ENCODE results near the gene HDAC4.

DNA sequence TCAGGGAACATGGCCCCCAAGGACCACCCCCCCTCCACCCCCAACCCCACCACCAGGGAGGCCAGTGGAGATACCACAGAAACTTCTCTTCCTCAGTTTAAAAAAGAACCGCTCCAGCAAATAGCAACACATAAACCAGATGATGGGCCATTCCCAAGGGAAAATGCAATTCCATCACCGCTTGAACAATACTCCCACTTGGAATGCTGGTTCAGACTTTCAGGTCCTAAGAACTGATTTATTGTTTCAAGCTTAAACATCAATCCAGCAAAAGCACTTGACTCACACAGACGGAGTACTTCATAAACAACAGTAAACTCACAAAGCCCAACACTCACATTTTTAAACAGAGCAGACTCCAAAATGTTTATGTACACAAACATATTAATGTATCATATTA lies 6.9 kb downstream of the HDAC4 start:
- TF ChIP-seq SUZ12 (IDR thresholded peaks at IDR 0.05; ENCODE audit: extremely low read depth, insufficient read depth, insufficient read length) = no peak
- TF ChIP-seq ZNF274 (IDR thresholded peaks at IDR 0.05; ENCODE audit: low read depth, low read length) = no peak
- no peak for TF ChIP-seq YY1 (IDR thresholded peaks at IDR 0.05; ENCODE audit: insufficient read depth, insufficient read length)
